SK-N-SH (cell line): ENCODE data around the gene LMO3. TPM values are rescaled to one million over a fixed set of nuclear protein-coding genes. Genes with fewer than 3 reads are reported as not detected.
"Not testable (repeated sequence)": the region's sequence is repeated elsewhere in the genome, so short reads cannot be mapped to it uniquely, and the experiment has no call there.

ENCODE experiments used
- CTCF ChIA-PET: fragments of 300-600, 350-600 bp; formaldehyde crosslinking; extraction: SDS; loops from one replicate; lab custom pipeline; 2021; lab: Yijun Ruan, JAX
- POLR2A ChIA-PET: fragments of 350-600 bp; sonication (Branson Sonifier 250); formaldehyde crosslinking; extraction: SDS; loops from one replicate; lab custom pipeline; 2020; ENCODE audit warnings: antibody characterized with exemption, inconsistent platforms; lab: Yijun Ruan, JAX
- DNase-seq: peaks from one replicate; pipeline ENCODE4 v3.0.0; 2012
- H2AFZ ChIP-seq: fragments of 200-600 bp; sonication (generic); 2 replicates; pipeline ENCODE4 v1.8.1; 2016; ENCODE audit warnings: antibody characterized with exemption, mild to moderate bottlenecking, low read depth
- H3F3A ChIP-seq: fragments of 200-600 bp; sonication (generic); replicated peaks from 2 replicates; pipeline ENCODE3; 2016; ENCODE audit warnings: antibody characterized with exemption, mild to moderate bottlenecking; ENCODE audit not compliant: insufficient read depth
- H3K27ac ChIP-seq, 2 experiments: fragments of 200-500 bp in 1 of 2; fragments of 200-600 bp in 1 of 2; sonication (Bioruptor generic) in 1 of 2; sonication (generic), shearing (Covaris generic) in 1 of 2; 2 replicates each; pipeline versions ENCODE4 v1.5.1 to v1.6.1; 2014 to 2016; ENCODE audit warnings: low read depth in 2 of 2, inconsistent platforms in 1 of 2, low read length in 1 of 2, mild to moderate bottlenecking in 1 of 2, mixed read lengths in 1 of 2
- H3K27me3 ChIP-seq: fragments of 200-600 bp; sonication (generic), shearing (Covaris generic); 2 replicates; pipeline ENCODE4 v1.6.1; 2016; ENCODE audit warnings: mixed run types; ENCODE audit not compliant: insufficient read depth
- H3K36me3 ChIP-seq, 2 experiments: fragments of 200-500 bp in 1 of 2; fragments of 200-600 bp in 1 of 2; sonication (Bioruptor generic) in 1 of 2; sonication (generic) in 1 of 2; replicated peaks in 1 of 2; 2 replicates each; pipeline versions ENCODE3 to v1.5.1; 2014 to 2016; ENCODE audit warnings: low read length in 1 of 2, mild to moderate bottlenecking in 1 of 2; ENCODE audit not compliant: insufficient read depth in 2 of 2, control insufficient read depth in 1 of 2
- H3K4me1 ChIP-seq, 2 experiments: fragments of 200-500 bp in 1 of 2; fragments of 200-600 bp in 1 of 2; sonication (Bioruptor generic) in 1 of 2; sonication (generic), shearing (Covaris generic) in 1 of 2; 2 replicates each; pipeline versions ENCODE4 v1.5.1 to v1.6.1; 2014 to 2016; ENCODE audit warnings: low read depth in 1 of 2, low read length in 1 of 2, mixed run types in 1 of 2; ENCODE audit not compliant: insufficient read depth in 2 of 2, control insufficient read depth in 1 of 2
- H3K4me2 ChIP-seq: fragments of 200-600 bp; sonication (generic), shearing (Covaris generic); 2 replicates; pipeline ENCODE4 v1.6.1; 2017; ENCODE audit warnings: mixed run types
- H3K4me3 ChIP-seq, 2 experiments: fragments of 200-500 bp in 1 of 2; fragments of 200-600 bp in 1 of 2; sonication (Bioruptor generic) in 1 of 2; sonication (generic), shearing (Covaris generic) in 1 of 2; 2 replicates each; pipeline versions ENCODE4 v1.5.1 to v1.8.1; 2014 to 2016; ENCODE audit warnings: low read depth in 2 of 2, inconsistent platforms in 1 of 2, low read length in 1 of 2, mild to moderate bottlenecking in 1 of 2, mixed read lengths in 1 of 2, moderate library complexity in 1 of 2
- H3K79me2 ChIP-seq: fragments of 200-600 bp; sonication (generic); 2 replicates; pipeline ENCODE4 v1.8.1; 2017; ENCODE audit warnings: mild to moderate bottlenecking; ENCODE audit not compliant: insufficient read depth
- H3K9ac ChIP-seq: fragments of 200-600 bp; sonication (generic); 2 replicates; pipeline ENCODE4 v1.6.1; 2017; ENCODE audit warnings: mixed run types
- H3K9me2 ChIP-seq: fragments of 200-600 bp; sonication (generic); 2 replicates; pipeline ENCODE4 v1.6.1; 2017; ENCODE audit warnings: mixed run types
- H3K9me3 ChIP-seq: fragments of 200-600 bp; sonication (generic); 2 replicates; pipeline ENCODE4 v1.6.1; 2017; ENCODE audit warnings: mixed run types, mild to moderate bottlenecking, moderate library complexity
- H4K20me1 ChIP-seq: fragments of 200-600 bp; sonication (generic); 2 replicates; pipeline ENCODE4 v1.6.1; 2017; ENCODE audit warnings: mild to moderate bottlenecking, mixed run types; ENCODE audit not compliant: insufficient read depth
- EZH2phosphoT487 ChIP-seq: fragments of 200-600 bp; sonication (generic); IDR thresholded peaks from 2 replicates; pipeline ENCODE4 v1.6.1; 2017; ENCODE audit warnings: low read depth, mixed run types, mild to moderate bottlenecking, antibody characterized with exemption, moderate library complexity, borderline replicate concordance
- FOXM1 ChIP-seq: IDR thresholded peaks from 2 replicates; pipeline ENCODE4 v1.4.0; 2012; ENCODE audit warnings: low read depth, mild to moderate bottlenecking
- GABPA ChIP-seq: IDR thresholded peaks from 2 replicates; pipeline ENCODE4 v1.4.0; 2012; ENCODE audit warnings: low read depth, mild to moderate bottlenecking
- GATA2 ChIP-seq: sonication (generic); formaldehyde crosslinking; IDR thresholded peaks from 2 replicates; pipeline ENCODE4 v1.5.0; 2020; ENCODE audit warnings: mild to moderate bottlenecking, missing genetic modification reagents
- IRF3 ChIP-seq: fragments of 150-350 bp; IDR thresholded peaks from 2 replicates; pipeline ENCODE4 v1.6.1; 2016; ENCODE audit warnings: mild to moderate bottlenecking, low read depth, low read length
- NFIC ChIP-seq: IDR thresholded peaks from 2 replicates; pipeline ENCODE4 v1.4.0; 2012; ENCODE audit warnings: borderline replicate concordance
- POLR2AphosphoS5 ChIP-seq: IDR thresholded peaks from 2 replicates; pipeline ENCODE4 v1.6.1; 2012; ENCODE audit warnings: low read depth, low read length
- RAD21 ChIP-seq: IDR thresholded peaks from 2 replicates; pipeline ENCODE4 v1.6.1; 2012; ENCODE audit warnings: mild to moderate bottlenecking, low read length
- RFX5 ChIP-seq: IDR thresholded peaks from 2 replicates; pipeline ENCODE4 v1.6.1; 2012; ENCODE audit warnings: mild to moderate bottlenecking, improper control_type of control experiment, low read length
- RXRA ChIP-seq: IDR thresholded peaks from 2 replicates; pipeline ENCODE4 v1.4.0; 2012; ENCODE audit warnings: low read depth, mild to moderate bottlenecking, borderline replicate concordance
- TCF12 ChIP-seq: IDR thresholded peaks from 2 replicates; pipeline ENCODE4 v1.4.0; 2012
- TEAD4 ChIP-seq: IDR thresholded peaks from 2 replicates; pipeline ENCODE4 v1.4.0; 2012; ENCODE audit warnings: mild to moderate bottlenecking, borderline replicate concordance; ENCODE audit not compliant: insufficient read depth
- ZBTB33 ChIP-seq: IDR thresholded peaks from 2 replicates; pipeline ENCODE4 v1.4.0; 2012; ENCODE audit warnings: low read depth, borderline replicate concordance
- WGBS: methylation state at CpG from one replicate; pipeline ENCODE4 v1.1.6; 2017; ENCODE audit warnings: low lambda C conversion rate; 5-methylcytosine and 5-hydroxymethylcytosine counted together
- polyA plus RNA-seq, 3 experiments: library from polyadenylated mRNA; depleted of rRNA; stranded (reverse); fragments of >200 nt; gene quantifications; 2 replicates each; pipeline ENCODE4 v1.2.3, GENCODE V29; 2012
- TF ChIP-seq, protein P1 (sequence below): IDR thresholded peaks from 2 replicates; pipeline ENCODE4; 2012
- TF ChIP-seq, protein P2 (sequence below): IDR thresholded peaks from 2 replicates; pipeline ENCODE4 v1.6.1; 2012; ENCODE audit warnings: mild to moderate bottlenecking, low read depth, low read length, moderate library complexity
- TF ChIP-seq, protein P3 (sequence below): IDR thresholded peaks from 2 replicates; pipeline ENCODE4 v1.4.0; 2012; ENCODE audit warnings: low read depth, borderline replicate concordance

Gene LMO3
- polyA plus RNA-seq, 1 of the 3 experiments (the other 2 are of a cell fraction) = not detected

- no peaks in the 10 kb centered on the region for H3K9me3 ChIP-seq
- no peaks in the 10 kb centered on the region for H3F3A ChIP-seq
- H3K27ac ChIP-seq = no peak overlapping the region
- WGBS = 23% methylated on average over 3 of the region's 3 CpGs
- no peaks in the 10 kb centered on the region for H3K79me2 ChIP-seq
- no peaks in the 10 kb centered on the region for H4K20me1 ChIP-seq
- CTCF ChIA-PET = no interaction called here
- no peaks in the 10 kb centered on the region for H3K9me2 ChIP-seq
- H3K27me3 ChIP-seq = no peaks in the 10 kb centered on the region
- no peaks in the 10 kb centered on the region for H3K4me1 ChIP-seq
- DNase-seq = no peak
- H3K9ac ChIP-seq = no peak overlapping the region
- no peaks in the 10 kb centered on the region for H3K36me3 ChIP-seq
- POLR2A ChIA-PET = no interaction called here
- H2AFZ ChIP-seq = no peak overlapping the region
- no peak overlapping the region for H3K4me3 ChIP-seq
- TF ChIP-seq GABPA (no peak), RXRA (no peak), ZBTB33 (no peak), RAD21 (no peak)
- H3K4me2 ChIP-seq = no peak overlapping the region
These were observed 60.1 kb downstream of the LMO3 start for GRCh38 chr12:16545836-16546235.

DNA sequence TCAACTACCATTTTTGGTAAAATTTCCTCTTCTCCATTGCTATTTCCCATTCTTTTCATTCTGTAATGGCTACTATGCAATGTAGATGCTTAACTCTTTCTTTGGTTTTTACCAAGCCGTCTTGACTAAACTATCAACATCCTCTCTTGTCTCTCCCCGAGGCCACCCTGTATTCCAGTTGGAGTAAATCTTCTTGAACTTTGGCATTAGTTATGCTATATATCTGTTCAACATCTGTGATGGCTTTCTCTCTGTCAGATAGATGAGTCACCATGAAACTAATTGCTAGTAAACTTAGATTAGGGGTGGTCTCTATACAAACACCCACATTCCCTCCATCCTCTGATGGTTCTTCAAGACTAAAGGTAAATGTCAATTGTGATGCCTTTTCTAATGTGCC, 63.4 kb downstream of the LMO3 start:
- Histone ChIP-seq H3K4me1 (no peaks in the 10 kb centered on the region), H3K79me2 (no peaks in the 10 kb centered on the region), H3K27me3 (no peaks in the 10 kb centered on the region), H3F3A (no peaks in the 10 kb centered on the region), H3K4me2 (no peak overlapping the region), H3K9me3 (no peaks in the 10 kb centered on the region), H3K4me3 (no peak overlapping the region), H3K27ac (no peak overlapping the region)
- no peak for DNase-seq
- 17% methylated on average over 2 of the region's 2 CpGs for WGBS
- POLR2A ChIA-PET = no interaction called here
- TF ChIP-seq RFX5 = no peak
- TF ChIP-seq, protein P1, sequence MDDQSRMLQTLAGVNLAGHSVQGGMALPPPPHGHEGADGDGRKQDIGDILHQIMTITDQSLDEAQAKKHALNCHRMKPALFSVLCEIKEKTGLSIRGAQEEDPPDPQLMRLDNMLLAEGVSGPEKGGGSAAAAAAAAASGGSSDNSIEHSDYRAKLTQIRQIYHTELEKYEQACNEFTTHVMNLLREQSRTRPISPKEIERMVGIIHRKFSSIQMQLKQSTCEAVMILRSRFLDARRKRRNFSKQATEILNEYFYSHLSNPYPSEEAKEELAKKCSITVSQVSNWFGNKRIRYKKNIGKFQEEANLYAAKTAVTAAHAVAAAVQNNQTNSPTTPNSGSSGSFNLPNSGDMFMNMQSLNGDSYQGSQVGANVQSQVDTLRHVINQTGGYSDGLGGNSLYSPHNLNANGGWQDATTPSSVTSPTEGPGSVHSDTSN = no peak
- no peak for TF ChIP-seq FOXM1
- no peak for TF ChIP-seq TEAD4
- no peak for TF ChIP-seq TCF12
- TF ChIP-seq, protein P2, sequence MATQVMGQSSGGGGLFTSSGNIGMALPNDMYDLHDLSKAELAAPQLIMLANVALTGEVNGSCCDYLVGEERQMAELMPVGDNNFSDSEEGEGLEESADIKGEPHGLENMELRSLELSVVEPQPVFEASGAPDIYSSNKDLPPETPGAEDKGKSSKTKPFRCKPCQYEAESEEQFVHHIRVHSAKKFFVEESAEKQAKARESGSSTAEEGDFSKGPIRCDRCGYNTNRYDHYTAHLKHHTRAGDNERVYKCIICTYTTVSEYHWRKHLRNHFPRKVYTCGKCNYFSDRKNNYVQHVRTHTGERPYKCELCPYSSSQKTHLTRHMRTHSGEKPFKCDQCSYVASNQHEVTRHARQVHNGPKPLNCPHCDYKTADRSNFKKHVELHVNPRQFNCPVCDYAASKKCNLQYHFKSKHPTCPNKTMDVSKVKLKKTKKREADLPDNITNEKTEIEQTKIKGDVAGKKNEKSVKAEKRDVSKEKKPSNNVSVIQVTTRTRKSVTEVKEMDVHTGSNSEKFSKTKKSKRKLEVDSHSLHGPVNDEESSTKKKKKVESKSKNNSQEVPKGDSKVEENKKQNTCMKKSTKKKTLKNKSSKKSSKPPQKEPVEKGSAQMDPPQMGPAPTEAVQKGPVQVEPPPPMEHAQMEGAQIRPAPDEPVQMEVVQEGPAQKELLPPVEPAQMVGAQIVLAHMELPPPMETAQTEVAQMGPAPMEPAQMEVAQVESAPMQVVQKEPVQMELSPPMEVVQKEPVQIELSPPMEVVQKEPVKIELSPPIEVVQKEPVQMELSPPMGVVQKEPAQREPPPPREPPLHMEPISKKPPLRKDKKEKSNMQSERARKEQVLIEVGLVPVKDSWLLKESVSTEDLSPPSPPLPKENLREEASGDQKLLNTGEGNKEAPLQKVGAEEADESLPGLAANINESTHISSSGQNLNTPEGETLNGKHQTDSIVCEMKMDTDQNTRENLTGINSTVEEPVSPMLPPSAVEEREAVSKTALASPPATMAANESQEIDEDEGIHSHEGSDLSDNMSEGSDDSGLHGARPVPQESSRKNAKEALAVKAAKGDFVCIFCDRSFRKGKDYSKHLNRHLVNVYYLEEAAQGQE = no peak
- TF ChIP-seq IRF3 = no peak
- TF ChIP-seq NFIC = no peak
- TF ChIP-seq GATA2 (CRISPR knock-in tag) = no peak
- no peak for TF ChIP-seq EZH2phosphoT487
- TF ChIP-seq GABPA = no peak
- TF ChIP-seq, protein P3, sequence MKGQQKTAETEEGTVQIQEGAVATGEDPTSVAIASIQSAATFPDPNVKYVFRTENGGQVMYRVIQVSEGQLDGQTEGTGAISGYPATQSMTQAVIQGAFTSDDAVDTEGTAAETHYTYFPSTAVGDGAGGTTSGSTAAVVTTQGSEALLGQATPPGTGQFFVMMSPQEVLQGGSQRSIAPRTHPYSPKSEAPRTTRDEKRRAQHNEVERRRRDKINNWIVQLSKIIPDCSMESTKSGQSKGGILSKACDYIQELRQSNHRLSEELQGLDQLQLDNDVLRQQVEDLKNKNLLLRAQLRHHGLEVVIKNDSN = no peak
- no peak for TF ChIP-seq POLR2AphosphoS5
- TF ChIP-seq, all 33 proteins: peak for 0
- H2AFZ ChIP-seq = no peak overlapping the region
- CTCF ChIA-PET = no interaction called here
- no peaks in the 10 kb centered on the region for H3K9me2 ChIP-seq
- H3K9ac ChIP-seq = no peak overlapping the region
- H4K20me1 ChIP-seq = no peaks in the 10 kb centered on the region
- no peaks in the 10 kb centered on the region for H3K36me3 ChIP-seq

GRCh38 chr12:16537652-16538051, 68.3 kb downstream of the LMO3 start:
- CTCF ChIA-PET = interaction anchor here (0.7 kb wide), 1 partner anchor 1184 kb away, joined by 3 read pairs; no protein-coding TSS in a partner anchor
- H4K20me1 ChIP-seq, H3K4me2 ChIP-seq, H3K9me2 ChIP-seq, DNase-seq, H3K4me1 ChIP-seq, H3K9me3 ChIP-seq, H3K27ac ChIP-seq, H3K79me2 ChIP-seq, POLR2A ChIA-PET, H3K27me3 ChIP-seq, H3K9ac ChIP-seq, H3F3A ChIP-seq, H2AFZ ChIP-seq, H3K36me3 ChIP-seq, H3K4me3 ChIP-seq: not testable (repeated sequence)
- WGBS = 8% methylated on average over 1 of the region's 1 CpG
